GM06990 (cell line): ENCODE data around the gene VWA8.

Experiments
- DNase-seq: peaks from one replicate; pipeline ENCODE4 v3.0.0-alpha.2; 2011; ENCODE audit not compliant: insufficient read length; ENCODE audit errors: extremely low read depth
- H3K27me3 ChIP-seq: replicated peaks from 2 replicates; pipeline ENCODE4 v1.6.0; 2011; ENCODE audit warnings: low read length; ENCODE audit not compliant: control insufficient read depth, insufficient read depth
- H3K36me3 ChIP-seq: 2 replicates; pipeline ENCODE4 v1.5.1; 2011; ENCODE audit warnings: low read length; ENCODE audit not compliant: control insufficient read depth, insufficient read depth
- H3K4me3 ChIP-seq: replicated peaks from 2 replicates; pipeline ENCODE4 v1.5.1; 2011; ENCODE audit warnings: low read depth, mild to moderate bottlenecking, control low read depth, low read length
- TF ChIP-seq, protein P1 (sequence below): IDR thresholded peaks from 2 replicates; pipeline ENCODE4 v1.5.1; 2011; ENCODE audit warnings: low read length, control low read depth, mild to moderate bottlenecking, inconsistent platforms; ENCODE audit not compliant: insufficient read depth, poor library complexity, severe bottlenecking

VWA8 gene

DNA sequence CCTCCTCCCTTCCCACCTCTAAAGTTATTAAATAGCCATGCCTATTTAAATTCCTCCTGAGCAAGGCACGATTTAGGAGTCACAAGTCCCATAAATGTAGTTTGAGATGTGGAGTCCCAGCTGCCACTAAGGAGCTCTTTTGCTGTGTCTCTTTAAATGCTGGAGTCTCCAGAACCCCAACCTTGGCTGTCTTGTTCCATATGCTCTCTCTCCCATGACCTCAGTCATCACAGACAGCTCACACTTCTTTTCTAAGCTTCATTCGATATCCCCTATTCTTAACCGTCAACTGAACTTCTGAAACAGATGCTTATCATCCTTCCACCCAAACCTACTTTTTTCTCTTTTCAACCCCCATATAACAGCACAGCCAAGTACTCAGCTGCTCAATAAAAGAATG is 197.1 kb downstream of the VWA8 start:
- TF ChIP-seq, protein P1, sequence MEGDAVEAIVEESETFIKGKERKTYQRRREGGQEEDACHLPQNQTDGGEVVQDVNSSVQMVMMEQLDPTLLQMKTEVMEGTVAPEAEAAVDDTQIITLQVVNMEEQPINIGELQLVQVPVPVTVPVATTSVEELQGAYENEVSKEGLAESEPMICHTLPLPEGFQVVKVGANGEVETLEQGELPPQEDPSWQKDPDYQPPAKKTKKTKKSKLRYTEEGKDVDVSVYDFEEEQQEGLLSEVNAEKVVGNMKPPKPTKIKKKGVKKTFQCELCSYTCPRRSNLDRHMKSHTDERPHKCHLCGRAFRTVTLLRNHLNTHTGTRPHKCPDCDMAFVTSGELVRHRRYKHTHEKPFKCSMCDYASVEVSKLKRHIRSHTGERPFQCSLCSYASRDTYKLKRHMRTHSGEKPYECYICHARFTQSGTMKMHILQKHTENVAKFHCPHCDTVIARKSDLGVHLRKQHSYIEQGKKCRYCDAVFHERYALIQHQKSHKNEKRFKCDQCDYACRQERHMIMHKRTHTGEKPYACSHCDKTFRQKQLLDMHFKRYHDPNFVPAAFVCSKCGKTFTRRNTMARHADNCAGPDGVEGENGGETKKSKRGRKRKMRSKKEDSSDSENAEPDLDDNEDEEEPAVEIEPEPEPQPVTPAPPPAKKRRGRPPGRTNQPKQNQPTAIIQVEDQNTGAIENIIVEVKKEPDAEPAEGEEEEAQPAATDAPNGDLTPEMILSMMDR, result no peak
- DNase-seq, result no peak
- H3K36me3 ChIP-seq, result no peaks in the 10 kb centered on the region

DNA sequence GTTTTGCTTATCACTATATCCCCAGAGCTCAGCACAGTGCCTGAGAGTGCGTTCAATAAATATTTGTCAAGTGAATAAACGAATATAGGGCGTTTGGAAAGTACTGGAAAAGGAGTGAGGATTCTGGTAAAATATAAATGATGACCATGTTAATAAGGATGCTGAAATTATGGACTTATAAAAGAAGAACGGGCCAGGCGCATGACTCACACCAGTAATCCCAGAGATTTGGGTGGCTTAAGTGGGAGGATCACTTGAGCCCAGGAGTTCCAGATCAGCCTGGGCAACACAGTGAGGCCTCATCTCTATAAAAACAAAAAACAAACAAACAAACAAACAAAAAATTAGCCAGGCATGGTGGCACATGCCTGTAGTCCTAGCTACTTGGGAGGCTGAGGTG is 198.1 kb downstream of the VWA8 start:
- no peak overlapping the region for H3K4me3 ChIP-seq
- H3K36me3 ChIP-seq, result no peaks in the 10 kb centered on the region
- TF ChIP-seq, protein P1, result no peak
- DNase-seq, result no peak
- H3K27me3 ChIP-seq, result no peaks in the 10 kb centered on the region

More for the DNA sequence above, 197.1 kb downstream of the VWA8 start:
- no peak overlapping the region for H3K4me3 ChIP-seq
- no peaks in the 10 kb centered on the region for H3K27me3 ChIP-seq

DNA sequence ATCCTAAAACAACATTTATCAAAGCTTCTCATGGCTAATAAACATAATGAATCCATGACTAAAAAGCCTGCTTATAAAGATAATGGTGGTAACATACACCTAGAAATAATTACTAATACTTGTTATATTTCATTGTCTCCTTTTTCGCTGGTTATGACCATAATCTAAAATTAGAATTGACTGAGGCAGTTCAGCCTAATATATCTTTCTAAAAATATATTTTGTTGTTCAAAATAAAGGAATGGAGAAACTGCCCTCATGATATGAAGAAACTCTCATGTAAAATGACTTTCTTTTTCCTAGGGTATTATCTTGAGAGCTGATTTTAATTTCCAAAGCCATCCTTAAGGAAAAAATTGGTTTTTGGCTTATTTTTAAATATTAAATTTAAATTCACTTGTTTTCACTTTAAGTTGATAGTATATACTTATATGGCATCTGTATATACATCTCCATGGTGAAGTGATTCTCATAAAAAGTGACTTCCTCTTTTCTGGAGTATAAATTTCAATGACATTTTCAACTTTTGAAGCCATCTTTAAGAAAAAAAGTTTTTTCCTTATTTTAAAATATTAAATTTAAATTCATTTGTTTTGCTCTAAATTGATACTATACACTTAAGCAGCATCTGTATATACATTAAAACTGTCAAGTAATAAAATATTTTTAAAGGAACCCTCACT is 204.6 kb downstream of the VWA8 start:
- TF ChIP-seq, protein P1, result no peak
- H3K27me3 ChIP-seq, result no peaks in the 10 kb centered on the region

DNA sequence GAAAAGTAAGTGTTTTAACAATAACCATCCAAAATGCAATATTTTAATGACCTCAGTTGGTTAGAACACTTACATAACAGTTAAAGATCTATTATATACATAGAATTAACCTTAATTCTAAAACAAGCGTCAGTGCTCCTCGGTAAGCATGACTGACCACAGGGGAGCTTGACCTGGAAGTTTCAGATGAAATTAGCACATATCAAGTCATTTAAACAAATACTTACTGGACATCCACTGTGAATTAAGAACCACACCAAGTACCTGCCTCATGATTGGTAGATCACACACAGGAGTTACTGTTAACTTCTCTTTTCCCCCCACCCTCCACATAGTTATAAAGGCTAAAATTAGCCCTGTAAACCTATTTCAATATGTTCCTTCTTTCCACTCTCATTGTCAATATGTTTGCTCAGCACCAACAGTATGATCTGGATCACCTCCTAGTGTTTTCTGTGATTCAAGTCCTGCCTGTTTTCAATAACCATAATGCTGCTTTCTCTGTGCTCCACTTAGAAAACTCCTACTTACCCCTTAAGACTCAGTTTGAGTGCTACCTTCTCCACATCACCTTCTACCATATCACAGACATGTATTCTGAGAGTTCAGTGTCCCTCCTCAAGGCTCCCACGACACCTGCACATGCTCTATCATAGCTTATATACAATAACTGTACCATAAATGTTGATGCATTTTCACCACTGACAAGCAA is 209.0 kb downstream of the VWA8 start:
- no peak for DNase-seq
- no peaks in the 10 kb centered on the region for H3K27me3 ChIP-seq

More for the DNA sequence above, 204.6 kb downstream of the VWA8 start:
- no peak overlapping the region for H3K4me3 ChIP-seq
- H3K36me3 ChIP-seq, result no peaks in the 10 kb centered on the region
- no peak for DNase-seq

DNA sequence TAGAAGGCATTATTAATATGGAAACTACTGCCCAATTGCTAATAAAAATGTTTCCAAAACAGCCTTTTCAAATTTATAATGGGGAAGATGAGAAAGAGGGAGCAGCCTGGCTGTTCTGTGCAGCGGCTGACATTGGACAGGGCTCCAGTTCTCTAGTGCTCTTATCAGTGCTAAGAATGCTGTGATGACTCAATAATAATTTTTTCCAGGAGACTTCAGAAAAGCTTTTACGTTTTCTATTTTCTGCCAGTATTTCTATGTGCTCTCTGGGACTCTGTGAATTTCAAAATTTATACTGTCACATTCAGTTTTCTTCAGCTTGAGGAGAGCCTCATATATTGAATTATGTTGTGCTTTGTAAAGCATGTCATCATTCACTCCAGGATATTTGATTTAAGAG is 209.6 kb downstream of the VWA8 start:
- DNase-seq, result no peak
- no peaks in the 10 kb centered on the region for H3K27me3 ChIP-seq
- TF ChIP-seq, protein P1, result no peak

More for the DNA sequence above, 209.0 kb downstream of the VWA8 start:
- H3K36me3 ChIP-seq, result no peaks in the 10 kb centered on the region
- H3K4me3 ChIP-seq, result no peak overlapping the region
- TF ChIP-seq, protein P1, result no peak

More for the DNA sequence above, 209.6 kb downstream of the VWA8 start:
- no peak overlapping the region for H3K4me3 ChIP-seq
- no peaks in the 10 kb centered on the region for H3K36me3 ChIP-seq
